HG03175 (cell line): ENCODE results near the gene CEP95.

ENCODE experiments used
- ATAC-seq: cut with Tn5 transposase; IDR thresholded peaks from one replicate; pipeline ENCODE4 v1.9.1; 2021; ENCODE audit warnings: mild to moderate bottlenecking, moderate library complexity; ENCODE audit not compliant: unreplicated experiment

The CEP95 gene

DNA sequence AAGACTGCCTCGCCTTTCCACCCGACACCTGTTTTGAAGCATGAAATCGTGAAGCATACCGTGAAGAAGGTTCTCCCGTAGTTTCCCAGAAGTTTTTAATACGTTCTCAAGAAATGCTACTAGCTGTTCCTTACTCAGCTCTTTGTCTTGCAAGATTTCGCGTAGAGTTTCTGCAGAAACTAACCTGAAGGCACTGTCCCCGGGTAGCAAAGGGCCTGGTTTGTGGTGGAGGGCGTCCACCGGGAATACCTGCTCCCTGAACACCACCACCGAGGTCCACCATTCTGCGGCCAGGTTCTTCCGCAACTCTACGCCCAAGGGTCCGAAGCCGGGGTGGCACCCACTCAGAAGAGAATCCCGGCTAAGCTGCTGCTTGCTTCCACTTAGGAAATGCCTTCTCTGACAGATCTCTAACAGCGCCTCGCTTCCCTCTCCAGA lies 10.4 kb upstream of the CEP95 start:
- no peak for ATAC-seq

DNA sequence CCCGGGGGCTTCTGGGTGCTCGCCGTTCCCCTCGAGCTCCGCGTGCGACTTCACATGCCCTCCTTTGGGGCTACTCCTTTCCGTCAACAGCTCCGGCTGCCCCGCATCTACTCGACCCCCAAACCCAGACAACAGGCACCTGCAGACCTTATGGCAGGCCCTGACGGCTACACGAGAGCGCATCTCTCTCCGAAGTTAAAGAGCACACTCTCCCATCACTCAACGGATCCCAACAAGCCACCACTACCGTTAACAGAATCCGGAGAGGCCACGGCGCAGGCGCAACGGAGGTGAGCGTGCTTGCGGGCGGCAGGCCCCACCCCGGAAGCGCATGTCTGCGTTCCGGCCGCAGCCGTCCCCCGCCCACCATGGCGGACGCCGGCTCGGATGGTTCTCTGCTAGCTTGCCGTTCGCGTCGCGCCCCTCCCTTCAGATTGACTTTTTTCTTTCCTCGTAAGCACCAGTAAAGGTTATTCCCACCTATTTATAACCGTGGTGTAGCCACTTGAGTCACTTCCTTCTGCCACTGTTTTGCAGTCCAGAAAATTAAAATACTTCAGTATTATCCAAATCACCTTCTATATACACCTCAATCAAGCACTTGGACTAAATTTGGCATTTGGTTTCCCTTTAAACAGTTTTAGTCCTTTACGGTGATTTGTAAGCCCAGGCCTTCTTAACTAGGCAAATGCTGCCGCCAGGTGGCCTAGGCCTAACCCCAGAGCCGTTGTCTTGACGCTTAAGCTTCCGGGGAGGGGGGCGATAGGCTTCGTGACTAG lies 9.8 kb upstream of the CEP95 start, which contains the start of gene POLG2:
TSS of gene POLG2 (minus strand) at position 269 of the 779 bp plus-strand sequence. CDS start at position 183, 86 bp downstream.
- peak; percentile 84 for ATAC-seq

DNA sequence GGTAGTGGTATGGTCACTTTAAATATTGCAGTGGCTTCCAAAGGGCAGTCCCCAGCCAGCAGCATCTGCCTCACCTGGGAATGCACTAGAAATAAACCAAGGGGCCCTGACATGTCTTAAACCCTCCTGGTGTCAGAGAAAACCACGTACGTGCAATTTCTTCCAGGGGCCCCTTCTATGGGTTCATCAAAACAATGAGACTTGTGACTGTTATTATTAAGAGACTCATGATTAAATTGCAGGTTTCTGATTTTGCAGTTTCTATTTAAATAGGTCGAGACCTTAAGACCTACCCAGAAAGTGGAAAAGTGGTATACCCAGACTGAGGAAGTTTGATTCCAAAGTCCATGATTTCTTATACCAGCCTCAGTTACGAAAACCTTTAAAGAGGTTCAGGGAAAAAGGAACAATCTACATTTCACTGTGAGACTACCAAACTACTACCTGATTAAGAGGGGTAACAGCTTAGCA lies 9.2 kb upstream of the CEP95 start:
- no peak for ATAC-seq

DNA sequence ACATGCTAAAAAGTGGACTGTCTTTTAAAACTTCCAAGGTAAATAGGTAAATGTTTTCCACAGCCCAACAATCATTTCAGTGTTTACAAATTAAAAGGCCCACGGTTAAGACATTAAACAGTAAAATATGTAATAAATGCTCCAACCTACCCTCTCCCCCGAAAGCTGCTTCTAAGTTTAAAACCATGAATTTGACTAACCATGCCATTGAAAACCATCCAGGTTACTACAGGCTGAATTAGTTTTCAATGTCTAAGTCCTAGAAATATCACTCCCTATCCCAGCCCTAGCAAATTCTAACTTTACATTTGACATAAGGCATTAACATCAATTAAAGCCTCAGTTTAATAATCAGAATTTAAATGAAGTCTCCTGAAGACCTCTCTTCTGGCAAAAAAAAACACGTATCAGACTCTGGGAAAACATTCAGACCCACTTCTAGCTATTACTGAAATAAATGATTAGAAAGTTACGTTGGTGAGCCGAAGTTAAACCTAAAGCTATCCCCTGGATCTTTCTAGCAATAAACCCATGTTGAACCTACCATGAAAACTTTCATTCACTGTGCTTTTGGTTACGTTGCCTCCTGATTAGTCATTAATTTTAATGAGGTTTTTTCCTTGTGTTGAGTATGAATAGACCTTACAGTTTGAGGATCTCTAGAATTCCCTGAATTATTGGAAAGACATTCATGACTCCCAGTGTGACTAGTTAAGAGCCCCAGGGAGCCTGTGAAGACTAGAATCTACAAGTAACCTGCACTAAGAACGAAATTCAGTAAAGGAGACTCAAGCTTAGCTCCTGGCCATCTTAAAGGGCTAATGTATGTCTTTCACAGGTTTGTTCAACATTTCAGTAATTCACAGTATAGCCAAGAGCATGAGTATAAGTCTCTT lies 8.2 kb upstream of the CEP95 start:
- no peak for ATAC-seq

DNA sequence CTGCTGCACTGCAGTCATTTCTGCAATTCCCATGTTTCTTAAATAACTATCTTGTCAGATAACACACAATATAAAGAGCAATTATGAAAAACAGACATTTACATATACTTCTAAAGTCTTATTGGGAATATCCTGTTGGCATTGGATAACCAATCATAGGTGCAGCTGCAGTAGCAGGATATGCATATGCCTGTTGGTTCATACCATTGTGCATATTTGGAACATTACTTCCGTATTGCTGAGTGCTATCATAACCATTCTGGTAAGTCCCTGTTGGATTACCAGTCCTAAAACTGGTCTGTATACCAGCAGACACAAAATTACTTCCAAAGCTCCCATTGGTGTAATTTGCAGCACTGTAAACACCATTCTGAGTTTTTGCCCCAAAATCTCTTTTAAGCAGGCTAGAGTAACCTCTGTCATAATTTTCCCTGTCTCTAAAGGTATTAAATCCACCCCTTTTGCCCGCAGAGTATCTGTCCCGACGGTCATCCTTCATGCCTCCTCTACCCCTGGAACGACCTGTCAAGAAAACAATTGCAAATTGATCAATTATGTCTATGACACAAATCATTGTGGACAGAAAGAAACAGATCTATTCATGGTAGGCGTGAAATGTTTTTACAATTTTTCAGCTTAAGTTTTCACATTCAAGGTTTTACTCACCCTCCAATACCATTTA lies 6.8 kb upstream of the CEP95 start:
- no peak for ATAC-seq

DNA sequence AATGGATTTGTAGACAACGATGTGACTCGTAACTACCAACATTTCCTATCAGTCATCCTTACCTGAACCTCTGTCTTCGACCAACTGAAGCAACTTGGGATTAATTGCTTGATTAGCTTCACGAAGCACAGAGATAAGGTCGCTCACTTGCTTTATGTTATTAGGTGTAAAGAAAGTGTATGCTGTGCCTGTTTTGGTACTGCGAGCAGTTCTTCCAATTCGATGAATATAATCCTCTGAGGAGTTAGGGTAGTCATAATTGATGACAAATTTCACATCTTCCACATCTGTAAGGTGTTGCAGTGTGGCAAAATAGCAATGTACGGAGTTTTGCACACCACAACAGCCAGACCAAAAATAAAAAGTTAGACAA lies 6.3 kb upstream of the CEP95 start:
- no peak for ATAC-seq

DNA sequence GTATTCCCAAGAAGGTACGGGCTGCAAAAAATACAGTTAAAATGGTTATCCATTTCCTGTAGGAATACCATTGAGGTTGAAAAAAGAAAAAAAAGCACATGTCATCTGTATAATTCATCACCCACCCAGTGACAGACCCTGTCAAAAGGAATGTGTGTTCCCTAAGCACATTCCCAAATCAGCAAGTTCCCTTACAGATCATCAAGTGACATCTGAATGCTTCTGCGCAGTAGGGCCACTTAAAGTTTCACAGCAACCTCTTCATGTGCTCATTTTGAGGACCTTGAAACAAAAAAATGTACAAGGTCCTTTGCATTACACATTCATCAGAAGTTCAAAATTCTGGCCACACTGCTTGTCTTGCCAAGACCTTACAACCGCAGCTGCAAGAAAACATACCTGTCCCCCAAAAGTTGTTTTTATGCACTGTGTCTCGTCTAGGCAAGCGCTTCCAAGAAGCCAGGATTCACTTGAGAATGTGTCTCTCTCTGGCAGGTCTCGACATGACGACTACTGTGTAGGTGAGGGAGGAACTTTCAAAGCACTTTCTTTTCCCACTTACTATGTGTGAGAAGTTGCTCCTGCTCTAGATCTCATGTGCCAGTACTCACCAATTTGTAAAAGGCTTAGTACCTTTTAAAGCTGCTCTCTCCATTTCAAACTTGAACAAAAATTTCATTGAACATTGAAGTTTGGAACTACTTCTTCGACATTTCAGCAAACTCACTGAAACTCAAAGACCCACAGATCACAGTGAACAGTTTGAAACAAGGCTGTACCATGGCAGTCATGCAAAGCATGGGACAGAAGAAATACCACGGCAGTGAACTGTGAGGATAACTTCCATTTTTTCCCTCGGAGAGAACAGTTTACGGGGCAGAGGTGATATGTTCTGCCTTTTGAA lies 5.7 kb upstream of the CEP95 start:
- ATAC-seq, result no peak

DNA sequence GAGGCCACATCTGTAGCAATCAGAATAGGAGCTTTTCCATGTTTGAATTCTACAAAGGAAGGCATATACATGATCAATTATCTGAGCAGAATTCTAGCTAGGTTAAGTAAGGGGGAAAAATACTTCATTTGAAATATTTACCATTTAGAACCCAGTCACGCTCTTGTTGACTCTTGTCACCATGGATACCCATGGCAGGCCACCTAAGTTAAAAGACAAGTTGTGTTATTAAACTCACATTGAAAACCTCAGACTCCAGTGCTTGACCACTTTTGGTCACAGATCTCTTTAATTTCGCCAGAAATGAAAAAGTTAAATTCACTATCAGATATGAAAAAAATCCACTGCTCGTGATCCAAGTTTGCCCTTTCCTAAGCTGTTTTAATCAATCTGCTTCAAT lies 4.8 kb upstream of the CEP95 start:
- ATAC-seq, result no peak

DNA sequence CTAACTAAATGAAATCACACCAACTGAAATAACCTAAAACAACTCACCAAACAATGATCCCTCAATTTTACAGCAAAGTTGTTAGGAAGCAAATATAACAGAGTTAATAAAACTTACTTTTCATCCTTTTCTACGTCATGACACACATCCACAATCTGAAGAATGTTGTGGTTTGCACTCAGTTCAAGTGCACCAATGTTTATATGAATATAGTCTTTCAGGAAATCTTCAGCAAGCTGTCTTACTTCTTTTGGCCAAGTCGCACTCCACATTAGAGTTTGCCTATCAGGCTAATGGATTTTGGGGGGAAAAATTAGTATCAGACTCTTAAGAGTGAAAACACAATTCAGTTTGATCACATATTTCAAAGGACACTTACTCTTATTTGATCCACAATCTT lies 4.0 kb upstream of the CEP95 start:
- ATAC-seq, result no peak

DNA sequence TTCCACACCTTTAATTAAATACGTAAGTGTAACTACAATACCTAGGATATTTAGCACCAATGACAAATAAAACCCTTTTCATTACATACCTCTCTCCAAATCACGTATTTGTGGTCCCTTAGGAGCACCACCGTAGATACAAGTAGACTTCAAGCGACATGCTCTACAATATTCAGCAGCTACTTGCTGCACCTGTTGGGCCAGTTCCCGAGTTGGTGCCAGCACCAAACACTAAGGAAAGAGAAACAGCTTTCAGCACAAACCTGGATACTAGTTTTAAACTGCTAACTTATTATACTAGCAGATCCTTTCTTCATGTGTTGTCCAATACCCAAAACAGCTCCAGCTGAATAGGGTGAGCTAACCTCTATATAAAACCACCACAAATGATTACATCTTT lies 3.4 kb upstream of the CEP95 start:
- no peak for ATAC-seq

DNA sequence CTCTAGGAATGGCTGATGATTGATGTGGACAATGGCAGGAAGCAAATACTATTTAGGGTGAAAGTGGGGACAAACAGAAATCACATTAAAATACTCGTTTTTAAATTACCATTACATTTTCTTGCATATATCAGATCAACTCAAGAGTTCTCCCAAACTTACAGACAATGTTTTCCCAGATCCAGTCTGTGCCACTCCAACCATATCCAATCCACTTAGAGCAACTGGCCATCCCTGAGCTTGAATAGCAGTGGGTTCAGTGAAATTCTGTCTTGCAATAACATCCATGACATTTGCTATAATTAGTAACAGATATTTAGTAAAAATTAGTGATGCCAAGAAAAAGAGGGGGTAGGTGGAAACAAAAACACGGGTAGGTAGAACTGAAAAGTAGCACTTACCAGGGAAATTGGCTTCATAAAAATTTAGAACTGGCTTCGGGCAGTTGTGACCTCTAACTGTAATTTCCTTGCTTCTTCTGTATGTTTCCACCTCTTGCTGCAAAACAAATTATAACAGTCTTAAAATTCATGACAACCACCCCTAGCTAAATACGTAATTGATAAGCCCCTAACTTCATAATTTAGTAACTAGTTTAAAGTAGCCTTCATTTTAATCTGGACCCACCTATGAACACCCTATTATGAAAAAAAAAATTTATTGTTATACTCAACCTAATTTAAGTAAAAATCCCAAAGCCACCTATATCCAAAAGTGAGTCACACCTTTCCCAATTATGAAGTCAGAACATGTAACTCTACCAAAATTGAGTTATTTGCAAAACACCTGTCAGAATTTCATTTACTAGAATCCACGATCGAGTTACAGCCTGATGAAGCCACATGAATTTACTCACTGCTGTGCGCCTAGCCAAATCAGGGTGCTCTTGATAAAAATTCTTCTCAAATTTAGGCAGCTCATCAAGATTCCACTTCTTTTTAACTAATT lies 2.7 kb upstream of the CEP95 start:
- no peak for ATAC-seq

DNA sequence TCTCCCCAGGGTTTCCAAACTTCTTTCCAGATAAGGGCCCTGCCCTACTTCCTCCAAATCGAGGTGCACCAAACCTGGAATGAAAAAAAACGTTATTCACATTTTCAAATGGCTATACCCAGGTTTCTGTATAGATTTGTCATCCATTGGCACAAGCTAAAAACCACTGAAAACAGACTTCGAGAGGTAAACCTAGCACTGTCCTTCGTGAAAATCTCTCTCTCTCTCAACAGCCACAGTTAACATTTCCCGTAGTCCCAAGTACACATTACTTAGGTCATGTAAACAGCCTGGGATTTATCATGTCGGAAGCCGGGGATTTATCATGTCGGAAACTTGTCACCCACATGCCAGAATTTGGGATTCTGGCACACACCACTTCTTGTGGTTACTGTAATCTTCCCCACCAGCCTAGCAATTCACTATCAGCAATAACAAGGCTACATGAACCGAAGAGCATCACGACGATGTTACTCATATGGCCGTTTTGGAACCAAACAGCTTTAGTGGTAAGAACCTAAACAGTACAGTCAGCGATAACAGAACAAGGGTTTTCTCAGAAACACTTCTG lies 1.9 kb upstream of the CEP95 start:
- ATAC-seq, result no peak

DNA sequence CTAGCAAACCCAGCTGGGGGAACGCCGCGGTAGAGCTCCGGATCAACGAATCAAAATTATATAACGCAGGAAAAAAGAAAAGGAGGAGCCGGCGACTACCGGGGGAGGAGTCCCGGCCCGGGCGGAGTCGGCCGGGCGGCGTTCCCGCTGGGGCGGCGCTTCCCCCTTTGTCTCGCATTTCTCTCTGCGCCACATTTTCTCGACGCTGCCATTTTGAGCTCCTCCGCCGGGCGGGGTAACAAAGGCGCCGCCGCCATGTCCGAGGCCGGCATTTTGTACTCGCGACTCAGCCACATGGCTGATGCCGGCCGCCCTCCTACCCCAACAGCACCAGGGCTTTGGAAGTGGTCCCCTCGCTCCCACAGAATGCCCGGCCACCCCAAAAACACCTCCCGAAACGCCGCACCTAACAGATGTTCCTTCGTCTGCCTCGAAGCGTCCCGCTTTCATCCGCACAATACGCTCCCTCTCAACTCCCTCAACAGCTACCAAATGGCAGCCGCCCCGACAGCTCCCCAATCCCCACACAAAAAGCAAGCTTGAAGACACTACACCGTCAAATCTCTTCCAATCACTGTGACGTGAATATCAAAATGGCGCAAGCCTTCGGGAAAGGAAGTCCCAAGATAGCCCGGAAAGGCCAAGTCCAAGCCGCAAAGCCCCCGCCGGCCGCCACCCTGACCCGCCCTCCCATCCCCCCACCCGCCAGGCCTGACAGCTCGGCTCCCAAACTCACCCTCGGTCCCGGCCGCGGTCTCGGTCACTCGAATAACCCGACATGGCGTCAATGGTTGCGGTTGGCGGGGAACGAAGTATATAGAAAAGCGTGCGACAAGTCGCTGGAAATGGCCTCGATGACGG lies 1.2 kb upstream of the CEP95 start:
- no peak for ATAC-seq

DNA sequence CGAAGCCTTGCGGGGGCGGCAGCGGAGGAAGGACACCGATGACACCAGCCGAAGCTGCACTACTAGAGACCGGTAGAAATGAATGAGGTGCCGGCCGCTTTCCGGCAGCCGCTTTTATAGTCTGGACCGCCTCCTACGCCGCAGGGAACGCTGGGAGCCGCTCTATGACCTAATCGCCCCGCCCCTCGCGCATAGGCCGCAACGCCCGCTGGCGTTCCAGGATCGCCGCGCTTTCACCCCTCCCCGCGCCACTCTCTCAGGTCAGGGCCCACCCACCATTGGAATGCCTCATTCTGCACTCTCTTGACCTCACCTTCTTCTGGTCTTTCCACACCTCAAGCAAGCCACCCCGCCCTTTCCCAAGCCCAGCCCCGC lies 589 bp upstream of the CEP95 start, which contains the start of gene DDX5:
TSS of gene DDX5 (minus strand) at position 89 of the 375 bp plus-strand sequence. CDS start 170 bp downstream, outside the sequence.
- peak; percentile 60 for ATAC-seq

DNA sequence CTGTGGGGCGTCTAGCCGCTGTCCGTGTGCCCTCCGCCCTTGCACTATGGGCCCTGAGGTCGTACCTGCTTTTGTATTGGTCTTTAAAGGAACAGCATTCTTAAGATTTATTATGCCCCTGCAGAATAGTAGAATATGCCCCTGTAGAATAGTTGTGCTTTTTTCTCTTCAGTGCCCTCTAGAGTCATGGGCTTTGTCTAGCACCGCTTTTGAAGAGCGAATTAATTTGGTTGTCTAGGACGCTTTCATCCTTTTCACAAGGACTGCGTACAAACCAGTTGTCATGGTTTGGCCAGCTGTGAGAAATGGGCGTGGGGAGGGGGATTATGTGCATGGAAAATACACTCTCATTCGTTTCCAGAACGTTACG lies 621 bp downstream of the CEP95 start:
- ATAC-seq, result no peak

DNA sequence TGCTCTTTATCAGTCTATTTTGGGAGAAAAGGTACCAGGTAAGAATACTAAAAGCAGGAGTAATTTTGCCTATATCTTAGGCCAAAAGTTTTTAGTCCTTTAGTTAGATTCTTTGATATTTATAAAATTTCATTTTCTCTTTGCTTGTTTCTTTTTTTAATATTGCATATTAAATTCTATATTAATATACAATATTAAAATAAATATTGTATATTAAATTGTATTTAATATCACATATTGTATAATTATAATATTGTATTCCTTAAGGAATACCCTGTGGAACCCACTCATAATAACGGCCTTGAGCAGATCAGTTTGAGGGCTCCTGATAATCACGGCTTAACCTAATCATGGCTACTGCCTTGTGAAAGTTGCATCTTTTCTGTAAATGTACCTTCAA lies 1.9 kb downstream of the CEP95 start:
- no peak for ATAC-seq

DNA sequence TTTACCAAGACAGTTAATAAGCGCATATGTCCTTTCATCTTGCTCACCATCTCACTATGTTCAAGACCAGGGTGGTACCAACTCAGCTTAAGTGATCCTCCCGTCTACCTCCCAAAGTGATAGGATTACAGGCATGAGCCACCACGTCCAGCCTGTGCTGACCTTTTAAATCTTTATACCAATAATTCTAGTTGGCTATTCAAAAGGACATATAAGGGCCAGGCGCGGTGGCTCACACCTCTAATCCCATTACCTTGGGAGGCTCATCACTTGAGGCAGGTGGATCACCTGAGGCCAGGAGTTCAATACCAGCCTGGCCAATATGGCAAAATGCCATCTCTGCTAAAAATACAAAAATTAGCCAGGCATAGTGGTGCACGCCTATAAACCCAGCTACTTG lies 2.4 kb downstream of the CEP95 start:
- ATAC-seq, result no peak

DNA sequence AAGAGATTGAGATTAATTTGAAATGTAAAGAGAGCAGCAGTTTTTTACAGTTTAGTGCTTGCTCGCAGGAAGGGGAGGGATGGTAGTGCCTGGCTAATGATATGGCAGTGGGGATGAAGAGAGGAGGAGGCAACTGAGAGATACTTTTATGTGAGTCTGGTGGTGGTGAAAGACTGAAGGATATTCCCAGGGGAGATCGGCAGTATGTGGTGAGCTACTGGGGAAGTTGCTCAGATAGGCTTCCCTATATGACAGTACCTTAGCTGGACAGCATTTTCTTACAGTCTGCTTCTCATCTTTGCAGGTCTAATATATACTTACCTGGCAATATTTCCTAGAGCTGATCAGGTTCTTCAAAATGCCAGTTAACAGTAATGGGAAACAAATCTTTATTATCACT lies 8.6 kb downstream of the CEP95 start:
- ATAC-seq, result no peak
